Measurements from ENCODE around the gene HPN.
"Not testable (repeated sequence)": the region's sequence is repeated elsewhere in the genome, so short reads cannot be mapped to it uniquely, and the experiment has no call there.

HPN gene

GRCh38 chr19:35009424-35010415, 31.8 kb upstream of the HPN start:
- DNase-seq = no peak

DNA sequence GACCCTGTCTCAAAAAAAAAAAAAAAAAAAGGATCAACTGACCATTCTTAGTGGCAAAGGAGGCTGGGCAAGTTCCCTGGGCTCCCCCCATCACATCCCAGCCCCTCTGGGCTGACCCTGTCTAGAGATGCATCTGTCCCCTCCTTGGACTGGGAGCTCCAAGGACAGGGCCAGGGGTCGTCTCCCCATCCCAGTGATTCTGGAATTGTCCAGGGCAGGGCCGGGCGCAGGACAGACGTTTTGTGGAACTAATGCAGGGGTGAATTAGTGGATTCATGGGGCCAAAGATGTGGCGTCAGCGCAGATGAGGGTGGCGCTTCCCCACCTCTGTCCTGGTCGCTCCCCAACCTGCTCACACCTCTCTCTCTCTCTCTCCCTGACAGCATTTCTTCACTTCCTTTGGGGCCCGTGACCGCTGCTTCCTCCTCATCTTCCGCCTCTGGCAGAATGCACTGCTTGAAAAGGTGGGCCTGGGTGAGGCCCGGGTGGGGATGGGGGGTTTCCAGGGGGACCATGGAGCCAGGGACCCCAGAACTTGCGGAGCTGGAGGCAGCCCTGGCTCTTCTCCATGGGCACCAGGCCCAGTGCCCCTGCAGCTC, 30.3 kb upstream of the HPN start:
- DNase-seq = no peak

DNA sequence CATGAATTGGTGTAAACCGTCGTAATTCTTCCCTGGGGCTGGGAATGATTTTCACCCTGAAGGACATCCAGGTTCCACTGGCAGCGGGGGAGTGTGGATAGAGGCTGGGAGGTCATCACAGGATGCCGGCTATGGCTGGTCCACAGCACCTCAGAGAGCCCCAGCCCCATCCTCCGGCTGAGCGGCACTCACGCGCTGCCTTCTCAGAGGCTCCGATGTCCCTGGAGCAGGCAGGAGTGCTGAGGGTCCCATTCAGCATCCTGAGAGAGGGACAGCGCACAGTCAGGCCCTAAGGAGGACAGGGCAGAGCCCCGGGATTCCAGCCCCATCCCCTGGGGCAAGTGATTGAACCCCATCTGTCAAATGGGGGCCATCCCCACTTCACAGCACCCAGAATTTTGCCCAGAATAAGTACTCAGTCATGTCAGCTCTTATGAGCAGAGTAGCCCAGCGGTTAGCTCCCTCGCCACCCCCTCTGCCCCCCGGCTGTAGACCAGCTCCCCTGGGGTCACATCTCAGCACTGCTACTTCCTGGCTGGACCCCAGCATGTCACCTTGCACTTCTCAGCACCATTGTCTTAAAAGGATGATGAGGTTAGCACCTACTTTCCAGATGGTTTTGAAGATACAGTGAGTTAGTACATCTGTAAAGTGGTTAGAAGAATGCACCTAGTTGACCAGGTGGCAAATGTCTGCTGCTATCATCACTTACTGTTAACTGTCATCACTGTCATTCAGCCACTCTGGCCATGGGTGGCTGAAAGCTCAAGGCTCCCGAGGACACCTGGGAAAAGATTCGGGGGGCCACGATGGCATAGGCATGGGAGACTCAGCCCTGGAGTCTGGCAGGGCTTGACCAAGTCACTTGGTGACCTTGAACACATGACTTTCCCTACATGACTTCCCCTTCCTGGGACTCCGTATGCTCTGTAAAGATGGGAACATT, 29.5 kb upstream of the HPN start:
- DNase-seq = no peak

- peak; percentile 77 for DNase-seq
Observed at GRCh38 chr19:35013041-35013819, 28.3 kb upstream of the HPN start.

DNA sequence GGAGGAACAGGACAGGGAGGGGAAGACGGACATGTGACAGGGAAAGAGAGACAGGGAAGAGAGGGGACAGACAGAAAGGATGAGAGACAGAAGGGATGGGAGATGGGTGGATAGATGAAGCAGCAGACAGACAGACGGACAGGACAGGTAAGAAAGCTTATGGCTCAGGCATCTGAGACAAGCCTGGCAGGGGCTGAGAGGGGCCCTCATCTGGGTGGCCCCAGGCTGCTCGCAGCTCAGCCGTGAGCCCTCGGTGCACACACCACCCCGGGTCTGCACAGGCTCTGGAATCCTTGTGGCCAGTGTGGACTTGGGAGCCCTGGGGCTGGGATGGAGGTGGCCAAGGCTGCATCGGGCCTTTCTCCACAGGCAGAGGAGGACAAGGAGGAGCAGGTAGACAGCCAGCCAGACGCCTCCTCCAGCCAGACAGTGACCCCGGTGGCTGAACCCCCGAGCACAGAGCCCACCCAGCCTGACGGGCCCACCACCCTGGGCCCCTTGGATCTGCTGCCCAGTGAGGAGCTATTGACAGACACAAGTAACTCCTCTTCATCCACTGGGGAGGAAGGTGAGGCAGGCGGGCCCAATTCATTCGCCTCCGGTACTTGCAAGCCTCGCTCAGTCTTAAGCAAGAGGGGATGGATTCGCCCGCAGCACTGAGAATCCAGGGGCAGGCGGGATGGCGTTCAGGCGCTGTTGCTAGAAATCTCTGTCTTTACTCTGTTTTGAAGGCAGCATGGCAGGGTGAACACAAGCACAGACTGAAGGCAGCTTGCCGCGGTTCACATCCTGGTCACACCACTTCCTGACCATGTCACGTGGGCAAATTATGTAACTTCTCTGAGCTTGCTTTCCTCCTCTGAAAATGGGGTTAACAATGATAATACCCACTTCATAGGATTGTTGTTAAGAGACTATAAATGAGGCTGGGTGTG, 27.4 kb upstream of the HPN start:
- peak; percentile 58 for DNase-seq

DNA sequence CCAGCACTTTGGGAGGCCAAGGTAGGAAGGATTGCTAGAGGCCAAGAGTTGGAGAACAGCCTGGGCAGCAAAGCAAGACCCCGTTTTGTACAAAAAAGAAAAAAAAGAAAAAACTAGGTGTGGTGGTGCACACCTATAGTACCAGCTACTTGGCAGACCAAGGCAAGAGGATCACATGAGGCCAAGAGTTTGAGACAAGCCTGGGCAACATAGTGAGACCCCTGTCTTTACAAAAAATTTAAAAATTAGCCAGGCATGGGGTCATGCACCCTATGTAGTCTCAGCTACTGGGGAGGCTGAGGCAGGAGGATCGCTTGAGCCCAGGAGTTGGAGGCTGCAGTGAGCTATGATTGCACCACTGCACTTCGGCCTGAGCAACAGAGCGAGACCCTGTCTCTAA, 26.7 kb upstream of the HPN start:
- not testable (repeated sequence) for DNase-seq

DNA sequence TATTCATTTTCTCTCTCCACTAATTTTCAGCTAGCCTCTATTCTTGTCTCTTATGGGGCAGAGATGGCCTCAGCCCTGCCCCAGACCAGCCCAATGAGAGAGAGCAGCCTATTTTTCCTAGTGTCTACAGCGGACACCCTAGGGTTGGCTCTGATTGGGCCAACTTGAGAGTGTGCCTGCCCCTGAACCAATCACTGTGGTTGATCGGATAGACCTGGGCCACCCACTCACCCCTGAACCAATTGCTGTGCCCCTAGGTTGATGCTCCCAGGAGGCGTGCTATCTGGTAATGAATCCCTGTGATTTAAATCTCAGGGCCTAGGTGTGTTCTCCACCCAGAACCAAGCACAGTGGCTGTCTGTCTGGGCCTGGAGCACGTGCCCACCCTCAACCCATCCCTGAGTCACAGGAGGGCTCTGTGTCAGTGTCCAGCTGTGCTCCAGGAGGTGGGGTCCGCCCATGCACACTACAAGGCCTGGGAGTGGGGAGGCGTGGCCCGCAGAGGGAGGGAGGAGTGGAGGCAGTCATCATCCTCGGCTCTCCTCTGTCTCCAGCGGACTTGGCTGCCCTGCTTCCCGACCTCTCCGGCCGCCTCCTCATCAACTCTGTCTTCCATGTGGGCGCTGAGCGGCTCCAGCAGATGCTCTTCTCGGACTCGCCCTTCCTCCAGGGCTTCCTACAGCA, 26.1 kb upstream of the HPN start:
- DNase-seq = no peak

GRCh38 chr19:35015954-35016351, 25.6 kb upstream of the HPN start:
- no peak for DNase-seq

GRCh38 chr19:35017507-35017906, 24.0 kb upstream of the HPN start:
- no peak for DNase-seq

- DNase-seq = no peak
Observed at GRCh38 chr19:35018379-35018778, 23.1 kb upstream of the HPN start.

- DNase-seq = no peak
Observed at GRCh38 chr19:35019144-35019543, 22.4 kb upstream of the HPN start.

DNA sequence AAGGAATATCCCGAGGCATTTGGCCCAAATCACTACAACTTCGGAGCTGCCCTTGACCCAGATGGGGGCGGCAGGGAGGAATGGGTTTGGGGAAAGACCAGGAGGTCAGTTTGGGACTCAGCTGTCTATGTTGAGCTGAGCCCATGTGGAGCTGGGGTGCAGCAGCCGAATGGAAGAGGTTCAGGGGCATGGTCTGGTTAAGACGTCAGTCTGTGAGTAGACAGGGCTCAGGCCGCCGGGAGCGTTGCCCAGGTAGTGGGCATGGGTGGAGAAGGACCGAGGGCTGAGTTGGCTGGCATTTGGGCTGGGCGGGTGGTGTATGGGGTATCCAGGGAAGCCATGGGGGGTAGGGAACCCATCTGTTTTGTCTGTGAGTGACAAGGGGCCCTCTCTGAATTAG, 20.5 kb upstream of the HPN start:
- no peak for DNase-seq

DNA sequence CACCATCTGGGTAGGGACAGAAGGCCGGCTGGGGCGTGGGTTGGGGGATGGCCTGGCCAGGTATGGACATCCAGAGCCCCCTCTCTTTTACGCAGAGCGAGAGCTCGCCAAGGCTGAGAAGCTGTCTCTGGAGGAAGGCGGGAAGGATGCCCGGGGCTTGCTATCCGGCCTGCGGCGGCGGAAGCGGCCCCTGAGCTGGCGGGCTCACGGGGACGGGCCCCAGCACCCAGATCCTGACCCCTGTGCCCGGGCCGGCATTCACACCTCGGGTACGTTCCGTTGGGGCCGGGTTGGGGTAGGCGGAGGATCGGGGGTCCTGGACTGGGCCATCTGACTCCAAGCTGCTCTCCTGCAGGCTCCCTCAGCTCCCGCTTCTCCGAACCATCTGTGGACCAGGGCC, 19.9 kb upstream of the HPN start:
- no peak for DNase-seq

DNA sequence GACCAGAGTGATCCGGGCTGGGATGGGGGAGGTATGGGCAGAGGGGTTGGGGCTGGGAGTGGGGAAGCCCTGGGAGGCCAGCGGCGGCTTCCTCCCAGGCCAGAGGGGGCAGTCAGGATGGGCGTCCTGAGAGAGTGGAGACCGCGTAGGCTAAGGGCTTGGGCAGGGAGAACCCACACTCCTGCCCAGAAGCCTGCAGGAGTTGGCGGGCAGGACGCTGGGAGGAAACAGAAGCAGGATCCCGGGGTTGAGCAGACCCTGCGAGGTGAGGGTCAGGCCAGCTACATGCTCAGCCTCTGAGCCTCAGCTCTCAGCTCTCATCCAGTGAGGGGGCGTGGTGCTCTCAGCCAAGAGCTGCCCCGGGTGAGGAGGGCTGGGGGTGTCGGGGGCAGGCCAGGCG, 19.1 kb upstream of the HPN start:
- no peak for DNase-seq

DNA sequence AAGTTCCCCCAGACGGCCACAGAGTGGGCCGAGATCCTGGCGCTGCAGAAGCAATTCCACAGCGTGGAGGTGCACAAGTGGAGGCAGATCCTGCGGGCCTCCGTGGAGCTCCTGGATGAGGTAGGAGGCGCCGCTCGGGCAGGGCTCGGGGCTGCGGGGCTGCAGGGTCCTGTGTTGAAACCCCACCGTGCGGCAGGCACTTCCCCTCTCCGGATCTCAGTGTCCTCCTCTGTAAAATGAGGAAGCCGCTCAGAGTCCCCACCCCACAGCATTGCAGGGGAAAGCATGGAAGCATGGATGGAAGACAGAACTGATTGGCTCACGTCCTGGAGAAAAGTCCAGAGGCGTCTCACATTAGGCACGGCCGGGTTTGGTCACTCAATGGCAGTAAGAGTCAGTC, 18.1 kb upstream of the HPN start:
- DNase-seq = no peak

GRCh38 chr19:35024095-35024494, 17.4 kb upstream of the HPN start:
- DNase-seq = no peak

DNA sequence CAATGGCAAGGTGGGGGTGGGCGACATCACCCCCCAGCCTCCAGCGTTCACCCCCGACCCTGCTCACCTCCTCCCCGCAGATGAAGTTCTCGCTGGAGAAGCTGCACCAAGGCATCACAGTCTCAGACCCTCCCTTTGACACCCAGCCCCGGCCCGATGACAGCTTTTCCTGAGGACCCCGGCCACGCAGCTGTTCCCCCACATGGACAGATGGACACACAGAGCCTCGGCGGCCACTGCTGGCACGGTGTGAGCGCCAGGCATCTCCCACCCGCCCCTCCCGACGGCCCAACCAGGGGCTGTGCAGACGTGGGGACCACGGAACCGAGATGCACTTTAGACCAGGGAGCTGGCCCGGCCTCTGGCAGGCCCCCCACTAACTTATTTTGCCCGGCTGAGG, 15.6 kb upstream of the HPN start:
- no peak for DNase-seq

GRCh38 chr19:35026418-35026817, 15.1 kb upstream of the HPN start:
- no peak for DNase-seq

- DNase-seq = no peak
Observed at GRCh38 chr19:35027009-35027408, 14.5 kb upstream of the HPN start.

- no peak for DNase-seq
Observed at GRCh38 chr19:35027851-35028599, 13.5 kb upstream of the HPN start.

All from activated CD4-positive, alpha-beta T cell treated with anti-CD3 and anti-CD28 coated beads, Interleukin-2, amount 50 U/mL, for 16 hours (primary cell).